NOMO-1 (cell line): ENCODE results near the gene MORN1.

Experiments used
- DNase-seq, 2 experiments: peaks; one replicate each; lab custom pipeline; 2025; ENCODE audit not compliant: unreplicated experiment in 2 of 2; lab: John Stamatoyannopoulos, UW

The MORN1 gene

GRCh38 chr1:2375923-2376260, 15.5 kb downstream of the MORN1 start:
- DNase-seq, result no peak

- DNase-seq, result no peak
Measured at GRCh38 chr1:2375246-2375922, 16.0 kb downstream of the MORN1 start.

GRCh38 chr1:2374252-2375155, 16.9 kb downstream of the MORN1 start:
- DNase-seq, result no peak

- no peak for DNase-seq
Measured at GRCh38 chr1:2373551-2374251, 17.7 kb downstream of the MORN1 start.

GRCh38 chr1:2372551-2373490, 18.5 kb downstream of the MORN1 start:
- no peak for DNase-seq

- no peak for DNase-seq
Measured at GRCh38 chr1:2368053-2368744, 23.2 kb downstream of the MORN1 start.

GRCh38 chr1:2363847-2364513, 27.4 kb downstream of the MORN1 start:
- no peak for DNase-seq

- no peak for DNase-seq
Measured at GRCh38 chr1:2360588-2361364, 30.6 kb downstream of the MORN1 start.

GRCh38 chr1:2358651-2359640, 32.4 kb downstream of the MORN1 start:
- no peak for DNase-seq

- no peak for DNase-seq
Measured at GRCh38 chr1:2358072-2358471, 33.3 kb downstream of the MORN1 start.

- DNase-seq, result no peak
Measured at GRCh38 chr1:2356911-2357845, 34.2 kb downstream of the MORN1 start.

- no peak for DNase-seq
Measured at GRCh38 chr1:2356401-2356800, 35.0 kb downstream of the MORN1 start.

- DNase-seq, result no peak
Measured at GRCh38 chr1:2355373-2356261, 35.7 kb downstream of the MORN1 start.

- no peak for DNase-seq
Measured at GRCh38 chr1:2354511-2355372, 36.6 kb downstream of the MORN1 start.
